ENCODE results near the gene ZDHHC12. TPM values are rescaled to one million over a fixed set of nuclear protein-coding genes. Genes with fewer than 3 reads are reported as not detected.
A peak's percentile ranks its signal among the peaks of the same experiment; 100 is the strongest.
"Not testable (repeated sequence)": the region's sequence is repeated elsewhere in the genome, so short reads cannot be mapped to it uniquely, and the experiment has no call there.

Gene ZDHHC12
- total and polyA plus RNA-seq, 3 experiments from 2014 or later = 67.3 to 82.0 (median 76.1) TPM

GRCh38 chr9:128704356-128704670 lies 19.6 kb downstream of the ZDHHC12 start:
- no peak overlapping the region for H3K27ac ChIP-seq (ENCODE audit: low read depth, low read length)
- no peaks in the 10 kb centered on the region for H3K27me3 ChIP-seq (ENCODE audit: insufficient read depth, low read length, poor library complexity, severe bottlenecking)
- CTCF ChIA-PET = interaction anchor here (0.6 to 1.1 kb wide), 2 partner anchors 30 to 107 kb away, joined by 3 read pairs; no protein-coding TSS in a partner anchor
- POLR2A ChIA-PET = no interaction called here
- Mint-ChIP-seq H3K4me3 (peak overlapping the region in 5 of 7 donors; percentile 53 to 87 (median 69)), H3K9me3 (no peaks in the 10 kb centered on the region), H3K27ac (peak overlapping the region in 4 of 8 donors; percentile 10 to 83 (median 31)), H3K36me3 (peaks cover 0 to 1% (median 0%) of the 10 kb centered on the region in 3 donors), H3K27me3 (peaks cover 0 to 1% of the 10 kb centered on the region in 2 donors), H3K4me1 (peaks cover 7 to 17% (median 9%) of the 10 kb centered on the region in 3 donors)
- no peak overlapping the region for H3K4me3 ChIP-seq (ENCODE audit: low read length)
- peak in 1 of 5 donors; percentile 42 for DNase-seq
- peaks cover 7% of the 10 kb centered on the region for H3K4me1 ChIP-seq (ENCODE audit: insufficient read depth, low read length)
- no peaks in the 10 kb centered on the region for H3K36me3 ChIP-seq (ENCODE audit: insufficient read depth, low read length)
- H3K9me3 ChIP-seq (ENCODE audit: low read length) = no peaks in the 10 kb centered on the region

DNA sequence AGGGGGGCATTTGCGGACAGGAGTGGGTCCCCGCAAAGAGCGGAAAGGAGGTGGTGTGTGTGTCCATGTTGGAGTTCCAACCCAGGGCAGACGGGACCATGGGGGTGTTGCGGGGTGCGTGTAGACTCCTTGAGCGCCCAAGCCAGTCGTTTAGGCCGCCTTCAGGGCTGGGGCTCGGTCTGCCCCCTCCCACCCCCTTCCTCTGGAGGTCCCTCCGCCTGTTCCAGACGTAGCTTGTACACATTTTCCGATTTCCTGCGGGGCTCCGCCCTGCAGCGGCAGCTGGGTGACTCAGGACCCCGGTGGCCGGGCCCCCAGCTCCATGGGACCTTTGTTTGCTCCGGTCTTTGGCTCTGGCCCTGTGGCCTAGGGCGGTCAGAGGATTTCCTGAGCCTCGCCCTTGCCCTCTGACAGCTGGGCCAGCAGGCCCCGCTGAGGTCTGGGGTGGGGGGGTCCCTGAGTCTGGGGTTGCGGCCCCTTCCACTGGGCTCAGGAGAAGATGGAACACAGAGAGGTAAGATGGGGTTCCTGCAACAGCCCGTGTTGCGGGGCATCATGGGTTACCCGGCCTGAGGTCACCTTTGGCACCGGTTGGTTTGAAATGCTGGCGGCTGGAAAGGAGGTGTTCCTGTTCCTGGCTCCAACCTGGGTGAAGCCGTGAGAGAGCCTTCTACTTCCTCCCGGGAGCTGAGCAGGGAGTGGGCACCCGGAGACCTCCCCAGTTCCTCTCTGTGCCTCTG lies 20.1 kb downstream of the ZDHHC12 start:
- Mint-ChIP-seq H3K9me3 (no peaks in the 10 kb centered on the region), H3K36me3 (peaks cover 0 to 1% (median 0%) of the 10 kb centered on the region in 3 donors), H3K27ac (peak overlapping the region in 6 of 8 donors; percentile 10 to 83 (median 56)), H3K27me3 (peaks cover 0 to 1% of the 10 kb centered on the region in 2 donors), H3K4me1 (peaks cover 7 to 17% (median 9%) of the 10 kb centered on the region in 3 donors), H3K4me3 (peak overlapping the region; percentile 73 to 92 (median 80))
- POLR2A ChIA-PET = interaction anchor here (0.6 kb wide), 1 partner anchor 14 kb away, joined by 3 read pairs; no protein-coding TSS in a partner anchor
- H3K4me3 ChIP-seq (ENCODE audit: low read length) = peak overlapping the region; percentile 53
- peaks cover 7% of the 10 kb centered on the region for H3K4me1 ChIP-seq (ENCODE audit: insufficient read depth, low read length)
- H3K9me3 ChIP-seq (ENCODE audit: low read length) = no peaks in the 10 kb centered on the region
- no peaks in the 10 kb centered on the region for H3K36me3 ChIP-seq (ENCODE audit: insufficient read depth, low read length)
- CTCF ChIA-PET = interaction anchor here (1.1 kb wide), 1 partner anchor 30 kb away, joined by 3 read pairs; no protein-coding TSS in a partner anchor
- H3K27me3 ChIP-seq (ENCODE audit: insufficient read depth, low read length, poor library complexity, severe bottlenecking) = no peaks in the 10 kb centered on the region
- peak overlapping the region; percentile 57 for H3K27ac ChIP-seq (ENCODE audit: low read depth, low read length)
- peak in 1 of 5 donors; percentile 49 for DNase-seq

GRCh38 chr9:128702949-128703615 lies 20.8 kb downstream of the ZDHHC12 start:
- Mint-ChIP-seq H3K4me3 (peak overlapping the region; percentile 73 to 92 (median 80)), H3K9me3 (no peaks in the 10 kb centered on the region), H3K27me3 (peaks cover 0 to 1% of the 10 kb centered on the region in 2 donors), H3K27ac (peak overlapping the region in 5 of 8 donors; percentile 15 to 70 (median 43)), H3K36me3 (peaks cover 0 to 1% (median 0%) of the 10 kb centered on the region in 3 donors), H3K4me1 (peaks cover 7 to 17% (median 9%) of the 10 kb centered on the region in 3 donors)
- ChIA-PET POLR2A (interaction anchor here (0.6 kb wide), 1 partner anchor 15 kb away, joined by 3 read pairs; no protein-coding TSS in a partner anchor), CTCF (interaction anchor here (1.1 kb wide), 1 partner anchor 29 kb away, joined by 3 read pairs; no protein-coding TSS in a partner anchor)
- H3K27me3 ChIP-seq (ENCODE audit: insufficient read depth, low read length, poor library complexity, severe bottlenecking) = no peaks in the 10 kb centered on the region
- DNase-seq = peak in 1 of 5 donors; percentile 56
- no peaks in the 10 kb centered on the region for H3K9me3 ChIP-seq (ENCODE audit: low read length)
- H3K27ac ChIP-seq (ENCODE audit: low read depth, low read length) = peak overlapping the region; percentile 57
- H3K4me1 ChIP-seq (ENCODE audit: insufficient read depth, low read length) = peaks cover 7% of the 10 kb centered on the region
- H3K36me3 ChIP-seq (ENCODE audit: insufficient read depth, low read length) = no peaks in the 10 kb centered on the region
- peak overlapping the region; percentile 53 for H3K4me3 ChIP-seq (ENCODE audit: low read length)

GRCh38 chr9:128702445-128702948 lies 21.4 kb downstream of the ZDHHC12 start, which contains the start of gene PKN3:
Gene PKN3, plus strand, starts transcription at chr9:128702503. Its CDS starts 413 bp downstream, at chr9:128702916.
- peak within 1 kb of the TSS; percentile 57 for H3K27ac ChIP-seq (ENCODE audit: low read depth, low read length)
- CTCF ChIA-PET = interaction anchor here (0.7 to 1.6 kb wide), 17 partner anchors 10 to 278 kb away, joined by 3 to 22 read pairs (median 3); partner anchors contain the start of gene ZDHHC12
- peak within 1 kb of the TSS; percentile 53 for H3K4me3 ChIP-seq (ENCODE audit: low read length)
- H3K27me3 ChIP-seq (ENCODE audit: insufficient read depth, low read length, poor library complexity, severe bottlenecking) = no peaks in the 10 kb centered on the region
- Mint-ChIP-seq H3K4me3 (peak within 1 kb of the TSS; percentile 84 to 92 (median 87)), H3K27ac (peak within 1 kb of the TSS; percentile 46 to 79 (median 72)), H3K27me3 (peaks cover 0 to 1% of the 10 kb centered on the region in 2 donors), H3K9me3 (no peaks in the 10 kb centered on the region), H3K36me3 (peaks cover 0 to 1% (median 0%) of the 10 kb centered on the region in 3 donors), H3K4me1 (peaks cover 7 to 17% (median 9%) of the 10 kb centered on the region in 3 donors)
- POLR2A ChIA-PET = interaction anchor here (0.7 to 1.0 kb wide), 3 partner anchors 10 to 13 kb away, joined by 3 to 7 read pairs (median 3); partner anchors contain the start of gene SET
- peaks cover 7% of the 10 kb centered on the region for H3K4me1 ChIP-seq (ENCODE audit: insufficient read depth, low read length)
- no peaks in the 10 kb centered on the region for H3K36me3 ChIP-seq (ENCODE audit: insufficient read depth, low read length)
- DNase-seq = peak; percentile 79 to 87 (median 81)
- no peaks in the 10 kb centered on the region for H3K9me3 ChIP-seq (ENCODE audit: low read length)

DNA sequence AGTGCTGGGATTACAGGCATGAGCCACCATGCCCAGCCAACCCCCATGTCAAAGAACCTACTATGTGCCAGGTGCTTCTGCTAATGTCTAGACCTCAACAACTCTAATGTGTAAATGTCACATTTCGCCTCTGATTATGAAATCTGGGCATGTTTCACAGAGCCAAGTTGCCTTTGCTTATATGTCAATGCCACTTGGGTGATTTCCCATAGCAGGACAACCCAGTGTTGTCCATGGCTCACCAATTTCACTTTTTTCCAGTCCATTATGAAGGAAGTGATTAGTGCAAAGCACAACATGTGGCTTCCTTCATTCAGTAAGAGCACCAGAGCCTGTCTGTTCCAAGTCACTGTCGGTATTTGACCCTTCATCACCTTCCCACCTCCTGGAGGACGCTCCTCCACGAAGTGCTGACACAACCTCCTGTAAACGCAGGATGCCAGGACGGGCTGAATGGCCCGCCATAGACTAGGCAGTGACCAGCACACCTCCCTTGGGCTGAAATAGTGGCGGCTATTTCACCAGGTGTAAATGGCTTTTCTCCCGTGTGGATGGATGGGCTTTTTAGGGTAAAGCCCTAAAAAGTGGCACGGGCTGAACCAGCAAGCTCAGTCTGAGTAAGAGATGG lies 22.6 kb downstream of the ZDHHC12 start:
- peak overlapping the region in 6 of 7 donors; percentile 16 to 92 (median 60) for H3K4me3 Mint-ChIP-seq
- no peak overlapping the region for H3K27ac ChIP-seq (ENCODE audit: low read depth, low read length)
- peaks cover 0 to 8% (median 0%) of the 10 kb centered on the region in 3 donors for H3K36me3 Mint-ChIP-seq
- no peaks in the 10 kb centered on the region for H3K27me3 ChIP-seq (ENCODE audit: insufficient read depth, low read length, poor library complexity, severe bottlenecking)
- ChIA-PET CTCF (interaction anchor here (0.9 to 1.6 kb wide), 6 partner anchors 9 to 70 kb away, joined by 3 to 22 read pairs (median 4); partner anchors contain the start of gene ZDHHC12), POLR2A (interaction anchor here (0.6 to 0.9 kb wide), 2 partner anchors 12 to 78 kb away, joined by 3 to 6 read pairs; partner anchors contain the start of gene SET)
- peak overlapping the region in 5 of 8 donors; percentile 46 to 74 (median 68) for H3K27ac Mint-ChIP-seq
- DNase-seq = peak in 1 of 5 donors; percentile 12
- peaks cover 0 to 1% of the 10 kb centered on the region in 2 donors for H3K27me3 Mint-ChIP-seq
- no peaks in the 10 kb centered on the region for H3K36me3 ChIP-seq (ENCODE audit: insufficient read depth, low read length)
- H3K4me3 ChIP-seq (ENCODE audit: low read length) = no peak overlapping the region
- H3K4me1 Mint-ChIP-seq = peaks cover 7 to 17% (median 9%) of the 10 kb centered on the region in 3 donors
- peaks cover 7% of the 10 kb centered on the region for H3K4me1 ChIP-seq (ENCODE audit: insufficient read depth, low read length)
- no peaks in the 10 kb centered on the region for H3K9me3 Mint-ChIP-seq
- no peaks in the 10 kb centered on the region for H3K9me3 ChIP-seq (ENCODE audit: low read length)

DNA sequence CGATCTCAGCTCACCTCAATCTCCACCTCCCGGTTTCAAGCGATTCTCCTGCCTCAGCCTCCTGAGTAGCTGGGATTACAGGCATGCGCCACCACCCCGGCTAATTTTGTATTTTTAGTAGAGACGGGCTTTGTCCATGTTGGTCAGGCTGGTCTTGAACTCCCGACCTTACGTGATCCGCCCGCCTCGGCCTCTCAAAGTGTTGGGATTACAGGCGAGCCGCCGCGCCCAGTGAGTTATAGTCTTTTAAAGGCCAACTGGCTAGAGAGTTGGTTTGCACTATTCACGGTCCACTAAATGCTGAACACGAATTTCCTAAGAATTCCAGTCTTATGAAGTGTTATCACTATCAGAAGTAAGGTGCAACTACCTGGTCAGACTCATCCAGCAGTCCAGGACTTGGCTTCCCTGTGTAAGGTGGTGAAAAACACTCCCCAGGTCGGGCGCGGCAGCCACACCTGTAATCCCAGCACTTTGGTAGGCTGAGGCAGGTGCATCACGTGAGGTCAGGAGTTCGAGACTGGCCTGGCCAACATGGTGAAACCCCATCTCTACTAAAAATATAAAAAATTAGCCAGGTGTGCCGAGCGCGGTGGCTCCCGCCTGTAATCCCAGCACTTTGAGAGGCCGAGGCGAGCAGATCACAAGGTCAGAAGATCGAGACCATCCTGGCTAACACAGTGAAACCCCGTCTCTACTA lies 24.7 kb downstream of the ZDHHC12 start:
- Mint-ChIP-seq H3K4me3 (peak overlapping the region in 1 of 7 donors; percentile 36), H3K4me1 (peaks cover 7 to 17% (median 9%) of the 10 kb centered on the region in 3 donors), H3K36me3 (peaks cover 0 to 27% (median 0%) of the 10 kb centered on the region in 3 donors)
- H3K27me3 ChIP-seq (ENCODE audit: insufficient read depth, low read length, poor library complexity, severe bottlenecking); H3K27ac Mint-ChIP-seq; CTCF ChIA-PET; H3K4me1 ChIP-seq (ENCODE audit: insufficient read depth, low read length); POLR2A ChIA-PET; H3K4me3 ChIP-seq (ENCODE audit: low read length); H3K27me3 Mint-ChIP-seq; H3K9me3 ChIP-seq (ENCODE audit: low read length); H3K27ac ChIP-seq (ENCODE audit: low read depth, low read length); H3K9me3 Mint-ChIP-seq; H3K36me3 ChIP-seq (ENCODE audit: insufficient read depth, low read length): not testable (repeated sequence)
- peak in 1 of 5 donors; percentile 43 for DNase-seq
